ENCODE data around the gene GIT1. TPM values are rescaled to one million over a fixed set of nuclear protein-coding genes. Genes with fewer than 3 reads are reported as not detected.

Gene GIT1
- polyA plus RNA-seq, 1 of the 3 experiments (the other 2 are of a cell fraction): 42.9 TPM

DNA sequence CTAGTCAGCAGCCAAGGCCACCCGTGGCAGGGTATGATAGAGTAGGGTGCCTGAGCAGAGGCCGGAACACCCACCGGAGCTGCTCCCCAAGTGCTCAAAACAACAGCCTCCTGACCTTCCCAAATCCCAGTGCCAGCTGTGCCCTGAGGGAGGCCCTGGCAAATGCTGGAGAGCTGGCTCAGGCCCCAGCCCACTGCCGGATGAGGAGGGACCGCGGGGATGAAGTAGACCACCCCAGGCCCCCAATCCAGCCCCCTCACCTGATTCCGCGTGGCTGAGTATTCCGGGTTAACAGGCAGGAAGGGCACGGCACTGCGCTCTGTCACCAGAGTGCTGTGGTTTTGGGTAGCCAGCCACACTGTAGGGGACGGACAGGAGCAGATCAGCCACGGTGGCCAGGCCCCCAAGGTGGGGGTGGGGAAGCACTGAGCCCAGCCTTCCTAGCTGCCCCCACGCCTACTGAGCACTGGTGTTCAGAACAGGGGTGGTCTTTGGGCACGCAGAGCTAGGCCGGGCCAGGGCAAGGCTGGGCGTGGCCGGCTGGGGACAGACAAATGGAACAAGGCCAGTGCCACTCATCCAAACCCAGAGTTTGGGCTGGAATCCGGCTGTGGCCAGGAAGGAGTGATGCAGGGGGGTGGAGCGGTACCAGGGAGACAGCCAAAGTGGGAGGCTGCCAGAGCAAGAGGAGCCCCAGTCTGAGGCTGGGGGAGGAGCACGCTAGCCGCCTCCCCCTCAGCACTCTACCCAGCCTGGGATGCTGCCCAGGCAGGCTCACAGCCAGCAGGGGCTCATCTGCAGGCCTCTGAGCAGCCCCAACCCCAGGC is 11.8 kb downstream of the GIT1 start:
- POLR2A ChIA-PET: interaction anchor here (1.5 kb wide), 1 partner anchor 10 kb away, joined by 6 read pairs; no protein-coding TSS in a partner anchor
- H3K9me2 ChIP-seq: no peaks in the 10 kb centered on the region
- 95% methylated on average over 10 of the region's 22 CpGs for WGBS (ENCODE audit: low lambda C conversion rate)

DNA sequence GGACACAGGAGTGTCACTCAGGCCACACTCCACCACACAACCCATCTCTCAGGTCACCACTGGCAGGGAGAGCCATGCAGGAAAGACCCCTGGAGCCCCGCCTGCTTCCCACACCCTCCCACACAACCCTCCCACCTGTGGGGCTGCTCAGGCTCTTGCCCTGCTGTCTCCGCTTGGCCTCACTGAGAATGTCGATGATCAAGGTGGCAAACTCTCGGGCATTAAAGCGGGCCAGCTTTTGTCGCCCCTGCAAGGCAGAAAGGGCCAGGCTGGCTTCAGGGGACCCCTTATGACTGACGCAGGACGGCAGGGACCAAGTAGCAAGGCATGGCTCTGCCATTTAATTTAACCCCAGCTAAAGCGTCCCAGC is 12.5 kb downstream of the GIT1 start:
- DNase-seq: no peak
- no peak overlapping the region for H2AFZ ChIP-seq (ENCODE audit: low read depth)
- 100% methylated on average over 3 of the region's 9 CpGs for WGBS (ENCODE audit: low lambda C conversion rate)
- H4K20me1 ChIP-seq (ENCODE audit: insufficient read depth): peaks cover 11% of the 10 kb centered on the region
- H3K4me2 ChIP-seq: no peak overlapping the region
- peaks cover 5% of the 10 kb centered on the region for H3F3A ChIP-seq (replicated peaks; ENCODE audit: insufficient read depth)
- POLR2A ChIA-PET: interaction anchor here (1.5 kb wide), 1 partner anchor 11 kb away, joined by 6 read pairs; no protein-coding TSS in a partner anchor
- no peak overlapping the region for H3K4me3 ChIP-seq (ENCODE audit: low read depth in 2 of 2, low read length in 1 of 2)
- no peak overlapping the region for H3K9ac ChIP-seq
- H3K9me2 ChIP-seq: no peaks in the 10 kb centered on the region
- H3K79me2 ChIP-seq (ENCODE audit: insufficient read depth): peaks cover 7% of the 10 kb centered on the region; the same call in 1 of the 2 replicates
- no peak overlapping the region for H3K27ac ChIP-seq (ENCODE audit: low read depth in 2 of 2, low read length in 1 of 2)
- TF ChIP-seq YY1 (IDR thresholded peaks at IDR 0.05; ENCODE audit: low read depth) (no peak), RFX5 (IDR thresholded peaks at IDR 0.05; ENCODE audit: low read length) (no peak), POLR2AphosphoS5 (IDR thresholded peaks at IDR 0.05; ENCODE audit: low read depth, low read length) (no peak), FOXM1 (IDR thresholded peaks at IDR 0.05; ENCODE audit: low read depth) (no peak), FOSL2 (IDR thresholded peaks at IDR 0.05; ENCODE audit: borderline replicate concordance, low read depth) (no peak), MXI1 (IDR thresholded peaks at IDR 0.05; ENCODE audit: low read depth, low read length) (no peak), RCOR1 (IDR thresholded peaks at IDR 0.05; ENCODE audit: low read length) (no peak), ELF1 (IDR thresholded peaks at IDR 0.05) (no peak), CHD2 (IDR thresholded peaks at IDR 0.05; ENCODE audit: low read length, partially characterized antibody) (no peak), GATA2 (CRISPR knock-in tag; IDR thresholded peaks at IDR 0.05) (no peak), EP300 (IDR thresholded peaks at IDR 0.05; ENCODE audit: borderline replicate concordance in 1 of 2, low read depth in 1 of 2, low read length in 1 of 2) (no peak), IRF3 (IDR thresholded peaks at IDR 0.05; ENCODE audit: low read depth, low read length) (no peak), MEF2A (IDR thresholded peaks at IDR 0.05; ENCODE audit: borderline replicate concordance, low read depth) (no peak)
- H3K9me3 ChIP-seq: no peaks in the 10 kb centered on the region
- peaks cover 0 to 13% of the 10 kb centered on the region in 2 experiments; a peak in 1 of 4 replicates for H3K4me1 ChIP-seq (ENCODE audit: control insufficient read depth in 1 of 2, insufficient read depth in 2 of 2, low read depth in 1 of 2, low read length in 1 of 2)
- peaks cover 9 to 79% of the 10 kb centered on the region in 2 experiments for H3K36me3 ChIP-seq (replicated peaks in 1 of 2; ENCODE audit: control insufficient read depth in 1 of 2, insufficient read depth in 2 of 2, low read length in 1 of 2)
- H3K27me3 ChIP-seq (ENCODE audit: insufficient read depth): no peaks in the 10 kb centered on the region
- CTCF ChIA-PET: interaction anchor here (0.8 to 12.7 kb wide), 4 partner anchors 7 to 517 kb away, joined by 4 to 166 read pairs (median 68); partner anchors contain the start of genes ABHD15, ANKRD13B and TP53I13

More for the DNA sequence above, 11.8 kb downstream of the GIT1 start:
- peaks cover 15% of the 10 kb centered on the region for H4K20me1 ChIP-seq (ENCODE audit: insufficient read depth)
- H2AFZ ChIP-seq (ENCODE audit: low read depth): no peak overlapping the region
- H3F3A ChIP-seq (replicated peaks; ENCODE audit: insufficient read depth): peaks cover 5% of the 10 kb centered on the region
- H3K4me3 ChIP-seq (ENCODE audit: low read depth in 2 of 2, low read length in 1 of 2): no peak overlapping the region
- H3K36me3 ChIP-seq (replicated peaks in 1 of 2; ENCODE audit: control insufficient read depth in 1 of 2, insufficient read depth in 2 of 2, low read length in 1 of 2): peaks cover 9 to 81% of the 10 kb centered on the region in 2 experiments
- peaks cover 10% of the 10 kb centered on the region; the same call in 1 of the 2 replicates for H3K79me2 ChIP-seq (ENCODE audit: insufficient read depth)
- TF ChIP-seq RXRA (IDR thresholded peaks at IDR 0.05; ENCODE audit: borderline replicate concordance, low read depth): no peak
- TF ChIP-seq, protein P1, sequence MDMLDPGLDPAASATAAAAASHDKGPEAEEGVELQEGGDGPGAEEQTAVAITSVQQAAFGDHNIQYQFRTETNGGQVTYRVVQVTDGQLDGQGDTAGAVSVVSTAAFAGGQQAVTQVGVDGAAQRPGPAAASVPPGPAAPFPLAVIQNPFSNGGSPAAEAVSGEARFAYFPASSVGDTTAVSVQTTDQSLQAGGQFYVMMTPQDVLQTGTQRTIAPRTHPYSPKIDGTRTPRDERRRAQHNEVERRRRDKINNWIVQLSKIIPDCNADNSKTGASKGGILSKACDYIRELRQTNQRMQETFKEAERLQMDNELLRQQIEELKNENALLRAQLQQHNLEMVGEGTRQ (IDR thresholded peaks at IDR 0.05; ENCODE audit: borderline replicate concordance, low read depth, low read length): no peak
- no peaks in the 10 kb centered on the region for H3K9me3 ChIP-seq
- CTCF ChIA-PET: interaction anchor here (0.6 to 12.7 kb wide), 6 partner anchors 8 to 516 kb away, joined by 3 to 166 read pairs (median 9); partner anchors contain the start of genes ABHD15, ANKRD13B and TP53I13
- DNase-seq: no peak
- no peaks in the 10 kb centered on the region for H3K27me3 ChIP-seq (ENCODE audit: insufficient read depth)
- no peak overlapping the region for H3K9ac ChIP-seq
- H3K27ac ChIP-seq (ENCODE audit: low read depth in 2 of 2, low read length in 1 of 2): no peak overlapping the region; a peak in 1 of 4 replicates
- H3K4me1 ChIP-seq (ENCODE audit: control insufficient read depth in 1 of 2, insufficient read depth in 2 of 2, low read depth in 1 of 2, low read length in 1 of 2): peaks cover 0 to 7% of the 10 kb centered on the region in 2 experiments; a peak in 1 of 4 replicates
- H3K4me2 ChIP-seq: no peak overlapping the region
